Heart left ventricle (tissue), 13 donors: Measurements from ENCODE around the gene AKAP13.

Source experiments
- CTCF ChIP-seq, 12 donors: fragments of 200-600 bp; sonication (generic) in 4 of 12; IDR thresholded peaks; one replicate each; pipeline versions ENCODE4 v1.5.0 to v1.8.0; 2018 to 2022; ENCODE audit warnings: antibody characterized with exemption in 12 of 12, mild to moderate bottlenecking in 5 of 12
- POLR2A ChIP-seq, 2 donors: fragments of 450-650 bp; IDR thresholded peaks; one replicate each; pipeline ENCODE4 v1.6.1; 2017; ENCODE audit warnings: antibody characterized with exemption in 2 of 2, mild to moderate bottlenecking in 2 of 2, moderate library complexity in 2 of 2
- donor health status: ischemic (EF 13 %, LVEDD 7.1; RV severe dilation, severe dysfunction).
- donor health status: DM: no; HTN: yes; CAD: no.
- donor health status: DM: no; HTN: no; CAD: no.
- donor health status: ischemic (EF 25% LVEDD 6.9; RV normal size, moderate dysfunction).
- donor health status: ischemic (EF 25% LVEDD 5.7; RV mildly dilated, moderate dysfunction).
- donor health status: ischemic (EF 35%, LVEDD 5.7; RV mildly dilated, moderate dysfunction).
- donor health status: nonischemic (EF 11% LVEDD 7.7; RV severe dilation, severe dysfunction).
- donor health status: DM: yes; HTN: yes; CAD: no.
- donor health status: PGD.
- donor health status: ischemic (EF 29% LVEDD 5.4; RV normal size, mild dysfunction).
- donor health status: nonischemic (EF 23%, LVEDD 6.1; RV moderate dilation, normal function).

GRCh38 chr15:85542488-85542887 lies 162.1 kb downstream of the AKAP13 start:
- no peak for TF ChIP-seq POLR2A (IDR thresholded peaks at IDR 0.05)
- no peak for TF ChIP-seq CTCF (IDR thresholded peaks at IDR 0.05)
